ENCODE results near the gene SPEG.

SPEG gene

GRCh38 chr2:219488149-219488843 lies 53.7 kb downstream of the SPEG start:
- no peak for DNase-seq (ENCODE audit: low read depth)
- no peak overlapping the region for H3K4me3 ChIP-seq (ENCODE audit: low read depth, low read length)

GRCh38 chr2:219488844-219489194 lies 54.2 kb downstream of the SPEG start:
- DNase-seq (ENCODE audit: low read depth): no peak
- H3K4me3 ChIP-seq (ENCODE audit: low read depth, low read length): no peak overlapping the region

GRCh38 chr2:219489315-219489714 lies 54.7 kb downstream of the SPEG start:
- no peak overlapping the region for H3K4me3 ChIP-seq (ENCODE audit: low read depth, low read length)
- DNase-seq (ENCODE audit: low read depth): no peak

GRCh38 chr2:219490186-219490585 lies 55.5 kb downstream of the SPEG start:
- no peak for DNase-seq (ENCODE audit: low read depth)
- no peak overlapping the region for H3K4me3 ChIP-seq (ENCODE audit: low read depth, low read length)

- DNase-seq (ENCODE audit: low read depth): no peak
These were observed 56.0 kb downstream of the SPEG start for GRCh38 chr2:219490600-219491130.

GRCh38 chr2:219491278-219491963 lies 56.8 kb downstream of the SPEG start:
- no peak for DNase-seq (ENCODE audit: low read depth)

More at GRCh38 chr2:219490600-219491130, 56.0 kb downstream of the SPEG start:
- no peak overlapping the region for H3K4me3 ChIP-seq (ENCODE audit: low read depth, low read length)

GRCh38 chr2:219492575-219492974 lies 57.9 kb downstream of the SPEG start:
- DNase-seq (ENCODE audit: low read depth): no peak

More at GRCh38 chr2:219491278-219491963, 56.8 kb downstream of the SPEG start:
- no peak overlapping the region for H3K4me3 ChIP-seq (ENCODE audit: low read depth, low read length)

GRCh38 chr2:219493086-219493485 lies 58.4 kb downstream of the SPEG start:
- H3K4me3 ChIP-seq (ENCODE audit: low read depth, low read length): no peak overlapping the region
- DNase-seq (ENCODE audit: low read depth): no peak

More at GRCh38 chr2:219492575-219492974, 57.9 kb downstream of the SPEG start:
- no peak overlapping the region for H3K4me3 ChIP-seq (ENCODE audit: low read depth, low read length)

GRCh38 chr2:219494952-219495530 lies 60.4 kb downstream of the SPEG start:
- no peak overlapping the region for H3K4me3 ChIP-seq (ENCODE audit: low read depth, low read length)
- DNase-seq (ENCODE audit: low read depth): no peak

GRCh38 chr2:219495531-219496122 lies 61.0 kb downstream of the SPEG start:
- DNase-seq (ENCODE audit: low read depth): peak; percentile 49
- H3K4me3 ChIP-seq (ENCODE audit: low read depth, low read length): no peak overlapping the region

GRCh38 chr2:219496247-219496824 lies 61.7 kb downstream of the SPEG start:
- DNase-seq (ENCODE audit: low read depth): no peak
- H3K4me3 ChIP-seq (ENCODE audit: low read depth, low read length): no peak overlapping the region

GRCh38 chr2:219496825-219497494 lies 62.3 kb downstream of the SPEG start:
- no peak for DNase-seq (ENCODE audit: low read depth)
- H3K4me3 ChIP-seq (ENCODE audit: low read depth, low read length): no peak overlapping the region

- DNase-seq (ENCODE audit: low read depth): peak; percentile 55
- H3K4me3 ChIP-seq (ENCODE audit: low read depth, low read length): peak overlapping the region; percentile 74
These were observed 63.0 kb downstream of the SPEG start for GRCh38 chr2:219497495-219498279.

- peak within 1 kb of the TSS; percentile 74 for H3K4me3 ChIP-seq (ENCODE audit: low read depth, low read length)
- DNase-seq (ENCODE audit: low read depth): peak; percentile 96
These were observed 63.8 kb downstream of the SPEG start, which contains the start of gene GMPPA for GRCh38 chr2:219498280-219499057. Gene GMPPA (plus strand): TSS chr2:219498891. CDS start chr2:219499976, 1,085 bp downstream.

GRCh38 chr2:219499058-219499307 lies 64.3 kb downstream of the SPEG start:
- peak overlapping the region; percentile 74 for H3K4me3 ChIP-seq (ENCODE audit: low read depth, low read length)
- DNase-seq (ENCODE audit: low read depth): no peak

- DNase-seq (ENCODE audit: low read depth): no peak
- peak overlapping the region; percentile 74 for H3K4me3 ChIP-seq (ENCODE audit: low read depth, low read length)
These were observed 64.9 kb downstream of the SPEG start for GRCh38 chr2:219499555-219499954.

- peak overlapping the region; percentile 74 for H3K4me3 ChIP-seq (ENCODE audit: low read depth, low read length)
- DNase-seq (ENCODE audit: low read depth): no peak
These were observed 65.5 kb downstream of the SPEG start for GRCh38 chr2:219500135-219500534.

GRCh38 chr2:219501849-219502248 lies 67.2 kb downstream of the SPEG start:
- no peak overlapping the region for H3K4me3 ChIP-seq (ENCODE audit: low read depth, low read length)

More at GRCh38 chr2:219501849-219502248, 67.2 kb downstream of the SPEG start:
- no peak for DNase-seq (ENCODE audit: low read depth)

Measured in skeletal muscle cell (primary cell).